HG02623 (cell line): Measurements from ENCODE around the gene USP30.
A peak's percentile ranks its signal among the peaks of the same experiment; 100 is the strongest.
"Not testable (repeated sequence)": the region's sequence is repeated elsewhere in the genome, so short reads cannot be mapped to it uniquely, and the experiment has no call there.

Experiments
- ATAC-seq: cut with Tn5 transposase; IDR thresholded peaks from one replicate; pipeline ENCODE4 v1.9.1; 2021; ENCODE audit warnings: moderate library complexity; ENCODE audit not compliant: unreplicated experiment

USP30 gene, protein sequence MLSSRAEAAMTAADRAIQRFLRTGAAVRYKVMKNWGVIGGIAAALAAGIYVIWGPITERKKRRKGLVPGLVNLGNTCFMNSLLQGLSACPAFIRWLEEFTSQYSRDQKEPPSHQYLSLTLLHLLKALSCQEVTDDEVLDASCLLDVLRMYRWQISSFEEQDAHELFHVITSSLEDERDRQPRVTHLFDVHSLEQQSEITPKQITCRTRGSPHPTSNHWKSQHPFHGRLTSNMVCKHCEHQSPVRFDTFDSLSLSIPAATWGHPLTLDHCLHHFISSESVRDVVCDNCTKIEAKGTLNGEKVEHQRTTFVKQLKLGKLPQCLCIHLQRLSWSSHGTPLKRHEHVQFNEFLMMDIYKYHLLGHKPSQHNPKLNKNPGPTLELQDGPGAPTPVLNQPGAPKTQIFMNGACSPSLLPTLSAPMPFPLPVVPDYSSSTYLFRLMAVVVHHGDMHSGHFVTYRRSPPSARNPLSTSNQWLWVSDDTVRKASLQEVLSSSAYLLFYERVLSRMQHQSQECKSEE

DNA sequence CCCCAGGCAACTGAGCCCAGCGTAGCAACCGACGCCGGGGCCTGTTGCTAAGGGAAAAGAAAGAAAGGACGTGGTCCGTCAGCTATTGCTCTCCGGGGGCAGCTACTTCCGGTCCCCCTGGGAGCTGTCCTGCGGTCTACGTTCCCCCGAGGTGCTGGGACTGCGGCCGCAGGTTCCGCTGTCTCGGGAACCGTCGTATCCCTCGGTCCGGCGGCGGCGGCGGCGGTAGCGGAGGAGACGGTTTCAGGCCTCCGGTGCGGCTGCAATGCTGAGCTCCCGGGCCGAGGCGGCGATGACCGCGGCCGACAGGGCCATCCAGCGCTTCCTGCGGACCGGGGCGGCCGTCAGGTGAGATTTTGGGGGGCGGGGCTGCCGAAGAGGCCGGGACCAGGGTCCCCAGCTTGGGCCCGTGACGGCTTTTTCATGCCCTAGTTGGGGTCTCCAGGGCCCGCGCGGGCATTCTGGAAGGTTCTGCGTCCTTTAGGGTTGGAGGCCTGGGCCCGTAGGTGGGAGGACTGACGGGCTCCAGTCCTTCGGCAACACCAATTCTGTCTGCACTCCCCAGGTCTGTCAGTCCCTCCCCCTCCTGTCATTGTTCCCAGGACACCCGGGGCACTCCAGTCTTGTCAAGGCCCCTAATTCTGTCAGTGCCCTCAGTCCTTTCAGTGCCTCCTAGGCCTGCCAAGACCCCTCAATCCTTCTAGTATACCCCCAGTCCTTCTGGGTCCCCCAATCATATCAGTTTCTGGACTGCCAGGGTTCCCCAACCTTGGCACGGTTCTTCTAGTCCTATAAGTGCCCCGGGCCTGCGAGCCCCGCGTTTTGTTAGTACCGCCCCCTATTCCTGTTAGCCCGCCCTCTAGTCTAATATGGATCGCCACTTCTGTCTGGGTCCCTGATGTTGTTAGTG is at the start of gene USP30:
Gene USP30, plus strand, starts transcription at position 163 of the 910 bp plus-strand sequence. Its CDS starts 103 bp downstream, at position 266.
- peak; percentile 68 for ATAC-seq

DNA sequence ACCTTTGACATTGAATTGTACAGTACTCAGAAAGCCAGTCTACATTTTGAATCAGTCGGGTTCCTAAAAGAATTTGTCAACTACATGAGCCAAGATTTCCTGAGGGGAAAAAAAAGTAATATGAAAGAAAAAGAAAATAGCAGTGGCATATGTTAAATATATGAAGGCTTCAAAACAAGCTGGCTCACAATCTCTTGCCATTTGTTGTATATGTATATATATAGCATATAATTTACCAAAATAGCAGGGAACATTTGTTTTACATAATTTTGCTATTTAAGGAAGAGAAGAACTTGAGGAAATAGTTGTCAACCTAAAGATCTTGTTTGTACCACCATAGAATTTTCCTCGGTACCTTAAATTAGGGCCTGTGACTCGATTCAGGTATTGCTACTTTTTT is 48.4 kb upstream of the USP30 start:
- ATAC-seq, result no peak

DNA sequence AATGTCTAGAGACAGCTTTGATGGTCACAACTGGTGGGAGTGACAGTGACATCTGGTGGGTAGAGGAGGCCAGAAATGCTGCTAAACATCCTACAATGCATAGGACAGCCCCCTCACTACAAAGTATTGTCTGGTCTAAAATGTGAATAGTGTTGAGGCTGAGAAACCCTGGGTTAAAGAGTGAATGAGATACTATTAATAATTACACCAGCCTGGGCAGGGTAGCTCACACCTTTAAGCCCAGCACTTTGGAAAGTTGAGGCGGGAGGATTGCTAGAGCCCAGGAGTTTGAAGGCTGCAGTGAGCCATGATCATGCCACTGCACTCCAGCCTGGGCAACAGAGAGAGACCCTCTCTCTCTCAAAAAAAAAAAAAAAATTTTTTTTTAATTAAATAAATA is 42.6 kb upstream of the USP30 start:
- ATAC-seq, result no peak

DNA sequence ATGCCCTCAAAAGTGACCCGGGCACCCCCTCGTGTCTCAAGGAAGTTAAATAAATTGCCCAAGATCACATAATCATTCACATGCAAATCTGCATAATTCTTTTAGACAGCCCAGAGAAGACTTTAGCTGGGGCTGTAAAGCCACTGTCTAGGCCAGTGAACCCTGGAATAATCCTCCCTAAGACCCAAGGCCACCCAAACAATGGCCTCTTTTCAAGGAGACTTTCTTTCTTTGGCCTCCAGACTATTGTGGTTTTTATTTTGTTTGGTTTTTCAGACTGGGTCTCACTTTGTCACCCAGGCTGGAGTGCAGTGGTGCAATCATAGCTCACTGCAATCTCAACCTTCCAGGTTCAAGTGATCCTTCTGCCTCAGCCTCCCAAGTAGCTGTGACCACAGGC is 42.1 kb upstream of the USP30 start:
- no peak for ATAC-seq

DNA sequence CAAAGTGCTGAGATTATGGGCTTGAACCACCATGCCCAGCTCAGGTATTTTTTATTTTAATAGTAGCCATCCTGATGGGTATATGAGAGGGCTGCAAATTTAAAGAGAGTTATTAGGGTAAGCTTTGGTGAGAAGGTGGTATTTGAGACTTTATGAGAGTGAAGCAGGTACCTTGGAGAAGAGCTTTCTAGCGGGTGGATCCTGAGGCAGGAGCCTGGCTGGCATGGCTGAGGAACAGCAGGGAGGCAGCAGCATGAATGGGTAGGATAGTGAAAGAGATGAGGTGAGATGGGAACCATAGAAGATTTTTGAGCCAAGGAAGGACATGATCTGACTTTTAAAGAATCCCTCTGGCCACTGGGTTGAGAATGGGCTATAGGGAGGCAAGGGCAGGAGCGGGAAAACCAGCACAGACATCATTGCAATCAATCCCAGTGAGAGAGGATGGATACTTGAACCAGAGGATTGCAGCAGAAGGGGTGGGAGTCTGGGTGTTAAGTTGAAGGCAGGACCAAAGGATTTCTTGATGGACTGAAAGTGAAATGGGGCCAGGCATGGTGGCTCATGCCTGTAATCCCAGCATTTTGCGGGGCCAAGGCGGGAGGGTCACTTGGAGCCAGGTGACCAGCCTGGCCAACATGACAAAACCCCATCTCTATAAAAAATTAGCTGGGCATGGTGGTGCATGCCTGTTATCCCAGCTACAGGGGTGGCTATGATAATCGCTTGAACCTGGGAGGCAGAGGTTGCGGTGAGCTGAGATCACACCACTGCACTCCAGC is 37.2 kb upstream of the USP30 start:
- no peak for ATAC-seq

DNA sequence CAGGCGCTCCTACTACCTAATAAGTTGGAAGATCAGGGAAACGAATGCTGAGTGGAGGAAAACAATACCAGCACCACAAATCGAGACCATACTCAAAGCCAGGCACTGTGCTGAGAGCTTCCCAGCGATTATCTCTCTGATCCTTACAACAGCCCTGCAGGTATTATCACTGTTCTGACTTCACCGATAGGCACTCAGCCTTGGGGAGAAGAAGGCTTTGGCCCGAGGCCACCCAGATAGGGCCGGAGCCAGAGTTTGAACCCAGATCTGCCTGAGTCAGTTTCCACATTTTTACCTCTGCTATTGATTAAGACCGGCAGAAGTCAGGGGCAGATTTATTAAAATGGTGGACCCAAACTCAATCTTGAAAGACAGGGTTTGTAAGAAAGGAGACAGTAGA is 36.4 kb upstream of the USP30 start:
- ATAC-seq, result no peak

DNA sequence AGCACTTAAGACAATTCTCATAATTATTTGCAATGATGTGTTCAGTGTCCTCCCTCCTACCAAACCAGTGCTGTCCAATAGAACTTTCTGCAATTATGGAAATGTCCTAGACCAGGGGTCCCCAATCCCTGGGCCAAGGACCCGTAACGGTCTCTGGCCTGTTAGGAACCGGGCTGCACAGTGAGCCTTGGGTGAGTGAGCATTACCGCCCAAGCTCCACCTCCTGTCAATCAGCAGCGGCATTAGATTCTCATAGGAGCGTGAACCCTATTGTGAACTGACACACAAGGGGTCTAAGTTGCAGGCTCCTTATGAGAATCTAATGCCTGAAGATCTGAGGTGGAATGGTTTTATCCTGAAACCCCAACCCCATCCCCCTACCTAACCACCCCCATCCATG is 35.4 kb upstream of the USP30 start:
- ATAC-seq, result no peak

DNA sequence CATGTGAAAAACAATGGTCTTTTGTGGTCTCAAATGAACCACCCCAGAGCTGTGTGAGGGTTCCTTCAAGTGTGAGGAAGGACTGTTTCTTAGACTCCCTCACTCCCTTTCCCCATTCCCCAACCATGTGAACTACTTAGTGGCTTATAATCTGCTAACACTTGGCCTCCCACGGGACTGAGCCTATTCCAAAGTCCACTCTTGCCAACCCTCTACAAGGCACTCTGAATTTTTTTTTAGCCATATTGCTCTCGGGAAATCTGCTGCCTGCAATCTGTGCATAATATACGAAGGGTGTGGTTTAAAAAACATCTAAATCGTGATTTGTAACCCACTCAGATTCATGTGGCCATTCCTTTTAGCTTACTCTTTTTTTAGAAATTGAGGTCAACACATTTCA is 34.1 kb upstream of the USP30 start:
- no peak for ATAC-seq

DNA sequence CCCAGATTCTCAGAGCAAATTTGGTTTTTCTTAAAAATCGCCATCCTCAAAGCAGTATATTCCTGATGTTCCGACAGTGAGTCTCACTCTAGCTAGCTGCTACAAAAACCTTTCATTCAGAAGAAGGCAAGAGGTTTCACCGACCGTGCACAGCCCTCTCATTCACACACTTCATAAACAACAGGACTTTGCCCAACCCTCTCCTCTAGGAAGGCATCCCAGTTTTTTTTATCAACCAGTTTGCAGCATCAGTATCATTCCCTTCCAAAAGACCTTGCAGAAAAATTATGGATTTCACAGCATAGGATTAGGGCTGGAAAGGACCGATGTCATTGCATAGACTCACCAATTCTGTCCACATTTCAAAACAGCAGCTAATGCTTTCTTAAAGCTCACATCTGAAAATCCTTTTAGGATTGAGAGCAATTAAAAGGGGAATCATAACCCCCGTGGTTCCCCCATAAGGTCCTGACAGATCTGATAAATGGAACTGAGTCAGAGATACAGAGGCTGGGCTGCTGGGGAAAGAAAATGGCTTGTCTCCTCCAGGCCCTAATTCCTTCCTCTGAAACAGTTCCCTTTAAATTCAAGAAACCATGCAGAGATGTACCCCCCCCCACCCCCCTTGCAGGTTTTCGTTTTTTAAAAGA is 32.1 kb upstream of the USP30 start:
- ATAC-seq, result no peak

DNA sequence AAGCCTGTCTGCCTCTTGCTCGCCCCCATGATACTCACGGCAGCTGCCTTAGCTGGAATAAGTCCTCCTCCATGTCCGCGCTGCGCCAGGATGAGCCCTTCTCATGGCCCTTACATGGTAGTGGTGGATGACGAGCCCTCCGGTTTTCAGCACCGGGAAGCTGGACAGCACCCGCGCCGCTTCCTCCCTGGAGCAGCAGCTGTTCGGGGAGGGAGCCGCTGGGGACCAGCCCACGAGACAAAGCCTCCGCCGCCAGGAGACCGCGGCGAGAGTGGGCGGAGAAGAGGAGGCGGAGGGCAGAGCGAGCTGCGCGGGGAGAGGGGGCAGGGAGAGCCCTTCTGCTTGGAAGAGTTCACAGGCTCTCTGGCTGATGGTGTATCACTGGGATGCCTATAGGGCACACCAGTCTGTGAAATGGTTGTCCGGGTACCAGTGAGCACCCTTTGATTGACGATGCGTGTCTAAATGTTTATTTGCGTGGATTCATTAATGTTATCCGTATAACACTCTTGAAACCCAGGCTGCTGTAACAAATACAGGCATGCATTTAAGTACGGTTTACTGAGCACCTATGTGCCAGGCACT is 31.5 kb upstream of the USP30 start, which contains the start of gene SVOP:
Gene SVOP, minus strand, starts transcription at position 273 of the 585 bp plus-strand sequence. Its CDS starts 200 bp downstream, at position 73.
- no peak for ATAC-seq

DNA sequence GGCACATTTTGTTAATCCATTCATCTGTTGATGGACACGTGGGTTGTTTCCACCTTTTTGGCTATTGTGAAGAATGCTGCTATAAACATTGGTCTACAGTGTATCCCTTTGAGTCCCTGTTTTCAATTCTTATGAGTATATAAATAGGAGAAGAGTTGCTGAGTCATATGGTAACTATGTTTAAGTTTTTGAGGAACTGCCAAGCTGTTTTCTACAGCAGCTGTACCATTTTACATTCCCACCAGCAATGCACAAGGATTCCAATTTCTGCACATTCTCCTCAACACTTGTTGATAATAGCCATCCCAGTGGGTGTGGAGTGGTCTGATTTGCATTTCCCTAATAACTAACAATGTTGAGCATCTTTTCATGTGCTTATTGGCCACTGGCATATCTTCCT is 24.6 kb upstream of the USP30 start:
- no peak for ATAC-seq

DNA sequence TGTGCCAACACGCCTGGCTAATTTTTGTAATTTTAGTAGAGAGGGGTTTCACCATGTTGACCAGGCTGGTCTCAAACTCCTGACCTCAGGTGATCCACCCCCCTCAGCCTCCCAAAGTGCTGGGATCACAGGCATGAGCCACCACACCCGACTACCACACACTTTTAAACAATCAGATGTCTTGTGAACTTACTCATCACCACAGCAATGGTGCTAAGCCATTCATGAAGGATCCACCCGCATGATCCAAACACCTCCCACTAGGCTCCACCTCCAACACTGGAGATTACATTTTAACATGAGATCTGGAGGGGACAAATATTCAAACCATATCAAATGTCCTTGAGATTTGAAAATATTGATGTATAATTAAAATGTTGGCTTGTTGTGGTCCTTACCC is 23.8 kb upstream of the USP30 start:
- not testable (repeated sequence) for ATAC-seq

DNA sequence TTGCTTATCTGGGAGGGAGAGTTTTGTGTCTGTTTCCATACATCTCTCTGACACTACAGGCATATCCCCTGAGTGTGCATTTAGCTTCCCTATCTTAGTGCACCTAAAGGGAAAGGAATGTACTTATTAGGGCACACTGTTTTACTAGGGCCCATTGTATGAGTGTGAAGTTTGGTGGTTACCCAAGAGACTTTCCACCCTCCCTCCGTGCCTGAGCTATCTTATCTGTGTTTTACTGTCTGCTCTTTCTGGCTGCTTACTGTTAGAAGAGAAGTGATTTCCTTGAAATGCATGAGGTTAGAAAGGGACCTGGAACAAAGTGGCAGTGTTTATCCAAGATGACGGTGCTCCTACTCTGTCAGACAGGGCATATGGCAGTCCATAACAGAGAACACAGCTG is 23.0 kb upstream of the USP30 start:
- no peak for ATAC-seq

DNA sequence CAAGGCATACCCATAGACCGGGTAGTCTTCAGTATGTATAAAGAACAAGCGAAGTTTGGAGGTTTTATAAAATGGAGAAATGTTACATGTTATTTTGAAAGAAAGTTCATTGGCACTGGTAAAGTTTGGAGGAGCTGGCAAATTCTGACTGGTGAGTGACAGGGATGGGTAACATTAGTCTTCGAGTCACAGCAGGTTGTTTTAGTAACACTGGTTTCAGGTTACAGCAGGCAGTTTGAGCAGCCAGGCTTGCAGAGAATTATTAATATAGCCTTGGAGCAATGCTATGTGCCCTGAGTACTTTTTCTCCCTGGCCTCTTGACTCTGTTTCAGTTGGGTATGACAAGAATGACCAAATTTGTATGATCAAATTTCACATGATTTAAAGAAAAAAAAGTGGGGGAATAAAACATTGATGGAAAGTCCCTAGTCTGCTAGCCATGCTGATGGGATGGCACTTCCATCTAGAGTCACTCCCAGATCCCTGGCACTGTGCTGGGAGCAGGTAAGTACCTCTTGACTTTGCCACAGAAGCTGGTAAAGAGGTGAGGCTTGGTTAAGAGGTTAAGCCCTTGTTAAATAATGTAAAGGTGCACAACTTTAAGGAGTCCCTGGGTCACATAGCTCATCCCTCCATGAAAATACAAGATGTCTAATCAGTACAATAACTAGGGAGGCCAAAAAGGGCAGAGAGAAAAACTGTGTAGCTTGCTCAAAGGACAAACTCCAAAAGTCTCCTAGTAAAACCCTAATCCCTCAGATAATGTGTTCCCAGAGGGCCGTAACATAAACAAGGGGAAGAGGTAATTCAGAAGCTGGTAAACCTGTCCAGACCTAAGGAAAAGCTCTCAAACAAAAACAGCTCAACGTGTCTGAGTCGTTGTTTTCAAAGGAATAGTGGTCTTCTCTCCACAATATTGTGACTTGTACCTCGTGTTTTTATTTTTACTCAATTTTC is 18.9 kb upstream of the USP30 start:
- ATAC-seq, result no peak

DNA sequence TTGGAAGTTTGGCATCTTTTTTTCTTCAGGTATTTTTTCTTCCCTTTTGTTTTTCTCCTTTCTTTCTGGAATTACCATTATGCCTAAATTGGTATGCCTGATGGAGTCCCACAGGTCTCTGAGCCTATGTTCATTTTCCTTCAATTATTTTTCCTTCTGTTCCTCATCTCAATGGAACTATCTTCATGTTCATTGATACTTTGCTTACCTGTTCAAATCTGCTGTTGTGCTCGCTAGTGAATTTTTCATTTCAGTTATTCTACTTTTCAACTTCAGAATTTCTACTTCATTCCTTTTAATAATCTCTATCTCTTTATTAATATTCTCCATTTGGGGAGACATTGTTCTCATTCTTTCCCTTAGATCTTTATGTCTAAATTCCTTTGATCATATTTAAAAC is 15.4 kb upstream of the USP30 start:
- ATAC-seq, result no peak

DNA sequence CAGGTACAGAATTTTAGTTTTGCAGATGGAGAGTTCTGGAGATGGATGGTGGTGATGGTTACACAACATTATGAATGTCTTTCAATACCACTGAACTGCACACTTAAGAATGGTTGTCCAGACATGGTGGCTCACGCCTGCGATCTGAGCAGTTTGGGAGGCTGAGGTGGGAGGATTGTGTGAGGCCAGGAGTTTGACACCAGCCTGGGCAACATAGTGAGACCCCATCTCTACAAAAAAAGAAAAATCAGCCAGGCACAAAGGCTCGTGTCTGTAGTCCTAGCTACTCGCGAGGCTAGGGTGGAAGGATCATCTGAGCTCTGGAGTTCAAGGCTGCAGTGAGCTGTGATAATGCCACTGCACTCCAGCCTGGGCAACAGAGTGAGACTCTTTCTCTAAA is 8.1 kb upstream of the USP30 start:
- ATAC-seq, result no peak

DNA sequence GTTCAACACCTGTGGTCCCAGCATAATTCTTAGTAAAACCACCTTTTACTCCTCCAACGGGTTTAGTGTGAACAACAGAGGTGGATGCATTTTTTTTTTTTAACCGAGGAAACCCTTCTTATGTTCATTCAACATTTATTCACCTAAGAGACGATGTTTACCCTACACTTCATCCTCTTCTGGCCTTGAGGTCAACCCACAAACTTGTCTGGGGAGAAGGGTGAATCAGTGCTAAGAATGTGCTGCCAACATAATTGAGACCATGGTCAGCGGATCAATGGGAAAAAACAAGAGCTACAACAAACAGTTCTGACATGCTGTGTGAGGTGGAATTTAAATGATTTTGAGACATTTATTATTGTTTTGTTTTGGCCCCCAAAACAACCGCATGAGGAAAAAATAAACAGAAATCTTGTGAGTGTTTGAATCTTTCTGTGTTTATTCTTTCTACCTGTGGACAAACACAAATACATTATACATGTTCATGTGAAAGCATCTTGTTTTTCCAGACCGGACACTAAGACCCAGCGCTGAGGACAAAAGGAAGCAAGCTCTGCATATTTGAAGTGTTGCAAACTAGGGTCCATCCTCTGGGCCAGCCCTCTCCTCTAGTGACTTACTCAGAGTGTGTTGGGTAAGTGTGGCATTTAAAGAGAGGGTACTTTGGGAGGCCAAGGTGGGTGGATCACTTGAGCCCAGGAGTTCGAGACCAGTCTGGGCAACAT is 5.1 kb upstream of the USP30 start:
- no peak for ATAC-seq

DNA sequence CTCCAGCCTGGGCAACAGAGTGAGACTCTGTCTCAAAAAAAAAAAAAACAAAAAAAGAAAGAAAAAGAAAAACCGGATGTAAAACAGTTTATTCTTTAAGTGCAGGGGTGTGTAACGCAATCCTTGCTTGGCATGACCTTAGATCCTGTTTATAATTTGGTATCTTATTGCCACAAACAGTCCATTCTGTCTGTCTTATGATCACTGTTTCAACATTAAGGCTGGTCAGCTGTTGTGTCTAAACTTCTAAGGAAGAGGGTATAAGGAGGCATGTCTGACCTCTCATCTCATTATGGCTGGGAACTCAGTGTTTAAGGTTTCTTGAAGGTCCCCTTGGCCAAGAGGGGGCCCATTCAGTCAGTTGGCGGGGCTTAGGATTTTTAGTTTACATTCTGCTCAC is 3.7 kb upstream of the USP30 start:
- ATAC-seq, result not testable (repeated sequence)
